ENCODE results near the gene ZP3. TPM values are rescaled to one million over a fixed set of nuclear protein-coding genes. Genes with fewer than 3 reads are reported as not detected.
A peak's percentile ranks its signal among the peaks of the same experiment; 100 is the strongest.

The ZP3 gene
- total and polyA plus RNA-seq, 2 of the 13 experiments (the other 11 are each of a cell fraction or from before 2014, with no cell fraction given), result not detected

DNA sequence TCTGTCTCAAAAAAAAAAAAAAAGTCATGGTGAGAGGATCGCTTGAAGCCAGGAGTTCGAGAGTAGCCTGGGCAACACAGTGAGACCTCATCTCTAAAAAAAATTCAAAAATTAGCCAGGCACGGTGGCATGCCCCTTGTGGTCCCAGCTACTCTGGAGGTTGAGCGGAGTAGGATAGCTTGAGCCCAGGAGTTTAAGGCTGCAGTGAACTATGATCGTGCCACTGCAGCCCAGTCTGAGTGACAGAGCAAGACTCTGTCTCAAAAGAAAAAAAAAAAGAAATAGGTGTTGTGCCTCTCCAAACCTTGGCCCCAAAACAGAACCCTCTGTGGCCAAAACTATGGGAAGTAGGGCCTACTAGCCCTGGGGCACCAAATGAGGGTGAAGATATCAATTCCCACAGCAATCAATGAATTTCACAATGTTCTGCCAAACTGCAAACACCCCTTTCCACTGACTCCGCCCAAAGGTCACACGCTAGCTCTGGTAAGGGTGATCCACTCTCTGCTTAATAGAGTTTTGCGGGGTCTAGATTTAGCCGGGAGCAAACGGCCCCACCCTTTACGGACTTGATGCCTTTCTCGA is 32.1 kb upstream of the ZP3 start (continued):
- TF ChIP-seq, protein P1, sequence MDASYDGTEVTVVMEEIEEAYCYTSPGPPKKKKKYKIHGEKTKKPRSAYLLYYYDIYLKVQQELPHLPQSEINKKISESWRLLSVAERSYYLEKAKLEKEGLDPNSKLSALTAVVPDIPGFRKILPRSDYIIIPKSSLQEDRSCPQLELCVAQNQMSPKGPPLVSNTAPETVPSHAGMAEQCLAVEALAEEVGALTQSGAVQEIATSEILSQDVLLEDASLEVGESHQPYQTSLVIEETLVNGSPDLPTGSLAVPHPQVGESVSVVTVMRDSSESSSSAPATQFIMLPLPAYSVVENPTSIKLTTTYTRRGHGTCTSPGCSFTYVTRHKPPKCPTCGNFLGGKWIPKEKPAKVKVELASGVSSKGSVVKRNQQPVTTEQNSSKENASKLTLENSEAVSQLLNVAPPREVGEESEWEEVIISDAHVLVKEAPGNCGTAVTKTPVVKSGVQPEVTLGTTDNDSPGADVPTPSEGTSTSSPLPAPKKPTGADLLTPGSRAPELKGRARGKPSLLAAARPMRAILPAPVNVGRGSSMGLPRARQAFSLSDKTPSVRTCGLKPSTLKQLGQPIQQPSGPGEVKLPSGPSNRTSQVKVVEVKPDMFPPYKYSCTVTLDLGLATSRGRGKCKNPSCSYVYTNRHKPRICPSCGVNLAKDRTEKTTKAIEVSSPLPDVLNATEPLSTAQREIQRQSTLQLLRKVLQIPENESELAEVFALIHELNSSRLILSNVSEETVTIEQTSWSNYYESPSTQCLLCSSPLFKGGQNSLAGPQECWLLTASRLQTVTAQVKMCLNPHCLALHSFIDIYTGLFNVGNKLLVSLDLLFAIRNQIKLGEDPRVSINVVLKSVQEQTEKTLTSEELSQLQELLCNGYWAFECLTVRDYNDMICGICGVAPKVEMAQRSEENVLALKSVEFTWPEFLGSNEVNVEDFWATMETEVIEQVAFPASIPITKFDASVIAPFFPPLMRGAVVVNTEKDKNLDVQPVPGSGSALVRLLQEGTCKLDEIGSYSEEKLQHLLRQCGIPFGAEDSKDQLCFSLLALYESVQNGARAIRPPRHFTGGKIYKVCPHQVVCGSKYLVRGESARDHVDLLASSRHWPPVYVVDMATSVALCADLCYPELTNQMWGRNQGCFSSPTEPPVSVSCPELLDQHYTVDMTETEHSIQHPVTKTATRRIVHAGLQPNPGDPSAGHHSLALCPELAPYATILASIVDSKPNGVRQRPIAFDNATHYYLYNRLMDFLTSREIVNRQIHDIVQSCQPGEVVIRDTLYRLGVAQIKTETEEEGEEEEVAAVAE (CRISPR knock-in tag; IDR thresholded peaks at IDR 0.05; ENCODE audit: borderline replicate concordance), result peak; percentile 36; the same call in 1 of the 2 replicates
- TF ChIP-seq ZNF292 (CRISPR knock-in tag; IDR thresholded peaks at IDR 0.05; ENCODE audit: borderline replicate concordance, low read depth) (no peak), RBM22 (optimal IDR thresholded peaks at IDR 0.05; ENCODE audit: low read length) (peak; percentile 27), NCOR1 (IDR thresholded peaks at IDR 0.05; ENCODE audit: borderline replicate concordance, low read length) (peak; percentile 86; the same call in 1 of the 2 replicates), HDAC1 (CRISPR knock-in tag; IDR thresholded peaks at IDR 0.05) (0 out of 2 replicates have a peak, but pooled peaks have one; percentile 22), KDM6A (CRISPR knock-in tag; IDR thresholded peaks at IDR 0.05; ENCODE audit: low read depth) (no peak), PHF21A (CRISPR knock-in tag; IDR thresholded peaks at IDR 0.05) (peak; percentile 48), TBX3 (IDR thresholded peaks at IDR 0.05; ENCODE audit: borderline replicate concordance) (0 out of 2 replicates have a peak, but pooled peaks have one; percentile 10), ZNF749 (CRISPR knock-in tag; IDR thresholded peaks at IDR 0.05; ENCODE audit: borderline replicate concordance) (no peak), LCORL (IDR thresholded peaks at IDR 0.05) (no peak), LCORL (CRISPR knock-in tag; IDR thresholded peaks at IDR 0.05) (peak; percentile 52; the same call in 1 of the 2 replicates), ZBTB38 (CRISPR knock-in tag; IDR thresholded peaks at IDR 0.05) (peak; percentile 84; the same call in 1 of the 2 replicates), FOXJ3 (CRISPR knock-in tag; IDR thresholded peaks at IDR 0.05; ENCODE audit: borderline replicate concordance) (no peak), ZNF350 (CRISPR knock-in tag; IDR thresholded peaks at IDR 0.05; ENCODE audit: borderline replicate concordance, low read depth) (0 out of 2 replicates have a peak, but pooled peaks have one; percentile 29), ATM (IDR thresholded peaks at IDR 0.05; ENCODE audit: borderline replicate concordance) (no peak), NCOA1 (CRISPR knock-in tag; IDR thresholded peaks at IDR 0.05) (peak; percentile 19; the same call in 1 of the 2 replicates)
- TF ChIP-seq, protein P2, sequence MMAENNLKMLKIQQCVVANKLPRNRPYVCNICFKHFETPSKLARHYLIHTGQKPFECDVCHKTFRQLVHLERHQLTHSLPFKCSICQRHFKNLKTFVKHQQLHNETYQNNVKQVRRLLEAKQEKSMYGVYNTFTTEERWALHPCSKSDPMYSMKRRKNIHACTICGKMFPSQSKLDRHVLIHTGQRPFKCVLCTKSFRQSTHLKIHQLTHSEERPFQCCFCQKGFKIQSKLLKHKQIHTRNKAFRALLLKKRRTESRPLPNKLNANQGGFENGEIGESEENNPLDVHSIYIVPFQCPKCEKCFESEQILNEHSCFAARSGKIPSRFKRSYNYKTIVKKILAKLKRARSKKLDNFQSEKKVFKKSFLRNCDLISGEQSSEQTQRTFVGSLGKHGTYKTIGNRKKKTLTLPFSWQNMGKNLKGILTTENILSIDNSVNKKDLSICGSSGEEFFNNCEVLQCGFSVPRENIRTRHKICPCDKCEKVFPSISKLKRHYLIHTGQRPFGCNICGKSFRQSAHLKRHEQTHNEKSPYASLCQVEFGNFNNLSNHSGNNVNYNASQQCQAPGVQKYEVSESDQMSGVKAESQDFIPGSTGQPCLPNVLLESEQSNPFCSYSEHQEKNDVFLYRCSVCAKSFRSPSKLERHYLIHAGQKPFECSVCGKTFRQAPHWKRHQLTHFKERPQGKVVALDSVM (CRISPR knock-in tag; IDR thresholded peaks at IDR 0.05), result no peak
- TF ChIP-seq, protein P3, sequence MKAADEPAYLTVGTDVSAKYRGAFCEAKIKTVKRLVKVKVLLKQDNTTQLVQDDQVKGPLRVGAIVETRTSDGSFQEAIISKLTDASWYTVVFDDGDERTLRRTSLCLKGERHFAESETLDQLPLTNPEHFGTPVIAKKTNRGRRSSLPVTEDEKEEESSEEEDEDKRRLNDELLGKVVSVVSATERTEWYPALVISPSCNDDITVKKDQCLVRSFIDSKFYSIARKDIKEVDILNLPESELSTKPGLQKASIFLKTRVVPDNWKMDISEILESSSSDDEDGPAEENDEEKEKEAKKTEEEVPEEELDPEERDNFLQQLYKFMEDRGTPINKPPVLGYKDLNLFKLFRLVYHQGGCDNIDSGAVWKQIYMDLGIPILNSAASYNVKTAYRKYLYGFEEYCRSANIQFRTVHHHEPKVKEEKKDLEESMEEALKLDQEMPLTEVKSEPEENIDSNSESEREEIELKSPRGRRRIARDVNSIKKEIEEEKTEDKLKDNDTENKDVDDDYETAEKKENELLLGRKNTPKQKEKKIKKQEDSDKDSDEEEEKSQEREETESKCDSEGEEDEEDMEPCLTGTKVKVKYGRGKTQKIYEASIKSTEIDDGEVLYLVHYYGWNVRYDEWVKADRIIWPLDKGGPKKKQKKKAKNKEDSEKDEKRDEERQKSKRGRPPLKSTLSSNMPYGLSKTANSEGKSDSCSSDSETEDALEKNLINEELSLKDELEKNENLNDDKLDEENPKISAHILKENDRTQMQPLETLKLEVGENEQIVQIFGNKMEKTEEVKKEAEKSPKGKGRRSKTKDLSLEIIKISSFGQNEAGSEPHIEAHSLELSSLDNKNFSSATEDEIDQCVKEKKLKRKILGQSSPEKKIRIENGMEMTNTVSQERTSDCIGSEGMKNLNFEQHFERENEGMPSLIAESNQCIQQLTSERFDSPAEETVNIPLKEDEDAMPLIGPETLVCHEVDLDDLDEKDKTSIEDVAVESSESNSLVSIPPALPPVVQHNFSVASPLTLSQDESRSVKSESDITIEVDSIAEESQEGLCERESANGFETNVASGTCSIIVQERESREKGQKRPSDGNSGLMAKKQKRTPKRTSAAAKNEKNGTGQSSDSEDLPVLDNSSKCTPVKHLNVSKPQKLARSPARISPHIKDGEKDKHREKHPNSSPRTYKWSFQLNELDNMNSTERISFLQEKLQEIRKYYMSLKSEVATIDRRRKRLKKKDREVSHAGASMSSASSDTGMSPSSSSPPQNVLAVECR (CRISPR knock-in tag; IDR thresholded peaks at IDR 0.05; ENCODE audit: borderline replicate concordance), result no peak
- TF ChIP-seq, protein P4, sequence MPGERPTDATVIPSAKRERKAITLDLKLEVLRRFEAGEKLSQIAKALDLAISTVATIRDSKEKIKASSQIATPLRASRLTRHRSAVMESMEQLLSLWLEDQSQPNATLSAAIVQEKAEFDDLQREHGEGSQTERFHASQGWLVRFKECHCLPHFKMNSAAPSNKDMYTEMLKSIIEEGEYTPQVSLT (CRISPR knock-in tag; IDR thresholded peaks at IDR 0.05; ENCODE audit: borderline replicate concordance, low read depth), result no peak
